WTC11 (cell line): Measurements from ENCODE around the gene KCNMA1. TPM values are rescaled to one million over a fixed set of nuclear protein-coding genes. Genes with fewer than 3 reads are reported as not detected.

Experiments used
- ATAC-seq: fragments of 200-7000 bp; cut with Tn5 transposase; 2 replicates; pipeline ENCODE4 v1.10.0; 2021; ENCODE audit warnings: mild to moderate bottlenecking, moderate library complexity
- CTCF ChIA-PET: fragments of 300-600 bp; sonication (Branson Sonifier 250); formaldehyde crosslinking; loops from one replicate; lab custom pipeline; 2021; ENCODE audit warnings: antibody characterized with exemption; lab: Charles Lee
- POLR2A ChIA-PET: fragments of 350-600 bp; sonication (Branson Sonifier 250); formaldehyde crosslinking; loops from one replicate; lab custom pipeline; 2021; ENCODE audit warnings: antibody characterized with exemption; lab: Charles Lee
- DNase-seq: peaks from one replicate; pipeline ENCODE4 v3.0.0; 2021; ENCODE audit warnings: low spot score
- H3K27ac Mint-ChIP-seq: 2 replicates; pipeline ENCODE4 v1.8.0; 2021; ENCODE audit warnings: mixed read lengths
- H3K27me3 Mint-ChIP-seq: 2 replicates; pipeline ENCODE4 v1.8.0; 2021; ENCODE audit warnings: low read depth, mild to moderate bottlenecking, moderate library complexity, mixed read lengths
- H3K36me3 Mint-ChIP-seq: 2 replicates; pipeline ENCODE4 v1.8.0; 2021; ENCODE audit warnings: mixed read lengths
- H3K4me1 Mint-ChIP-seq: 2 replicates; pipeline ENCODE4 v1.8.0; 2022; ENCODE audit warnings: mixed read lengths
- H3K4me3 Mint-ChIP-seq: 2 replicates; pipeline ENCODE4 v1.8.0; 2021; ENCODE audit warnings: mild to moderate bottlenecking, moderate library complexity, mixed read lengths
- H3K9me3 Mint-ChIP-seq: 2 replicates; pipeline ENCODE4 v1.8.0; 2021; ENCODE audit warnings: mixed read lengths
- CREB1 ChIP-seq: sonication (generic); formaldehyde crosslinking; IDR thresholded peaks from 2 replicates; pipeline ENCODE4 v1.8.0; 2023; ENCODE audit warnings: mild to moderate bottlenecking, missing genetic modification reagents
- ETV6 ChIP-seq: sonication (generic); formaldehyde crosslinking; IDR thresholded peaks from 2 replicates; pipeline ENCODE4 v1.8.1; 2022; ENCODE audit warnings: mild to moderate bottlenecking, missing genetic modification reagents
- FOXK1 ChIP-seq: sonication (generic); formaldehyde crosslinking; IDR thresholded peaks from 2 replicates; pipeline ENCODE4 v1.8.0; 2022; ENCODE audit warnings: mild to moderate bottlenecking, moderate library complexity, missing genetic modification reagents
- GABPB1 ChIP-seq: sonication (generic); formaldehyde crosslinking; IDR thresholded peaks from 2 replicates; pipeline ENCODE4 v1.8.1; 2023; ENCODE audit warnings: mild to moderate bottlenecking, missing genetic modification reagents
- GTF2I ChIP-seq: fragments of 250-450 bp; sonication (Bioruptor Pico); conservative IDR thresholded peaks from 2 replicates; pipeline ENCODE4 v1.4.0; 2021; ENCODE audit warnings: mild to moderate bottlenecking
- IRF2 ChIP-seq: sonication (generic); formaldehyde crosslinking; IDR thresholded peaks from 2 replicates; pipeline ENCODE4 v1.8.0; 2022; ENCODE audit warnings: low read depth, missing genetic modification reagents, borderline replicate concordance
- JAZF1 ChIP-seq: fragments of 250-450 bp; sonication (Bioruptor Pico); IDR thresholded peaks from 2 replicates; pipeline ENCODE4 v1.9.0; 2021; ENCODE audit warnings: moderate library complexity, mild to moderate bottlenecking, inconsistent platforms
- NFATC4 ChIP-seq: fragments of 250-450 bp; sonication (Bioruptor Pico); IDR thresholded peaks from 2 replicates; pipeline ENCODE4 v1.9.0; 2021; ENCODE audit warnings: mild to moderate bottlenecking
- SMAD3 ChIP-seq: sonication (generic); formaldehyde crosslinking; IDR thresholded peaks from 2 replicates; pipeline ENCODE4 v1.8.0; 2022; ENCODE audit warnings: missing genetic modification reagents, mild to moderate bottlenecking, borderline replicate concordance
- SP1 ChIP-seq: sonication (generic); formaldehyde crosslinking; conservative IDR thresholded peaks from 2 replicates; pipeline ENCODE4 v1.8.1; 2022; ENCODE audit warnings: missing genetic modification reagents
- ZNF671 ChIP-seq: fragments of 250-450 bp; sonication (Bioruptor Pico); IDR thresholded peaks from 2 replicates; pipeline ENCODE4 v1.8.0; 2021; ENCODE audit warnings: mild to moderate bottlenecking
- total RNA-seq: library from RNA; stranded (reverse); gene quantifications from 3 replicates; pipeline ENCODE4 v1.2.3, GENCODE V29; 2021
- TF ChIP-seq, protein P1 (sequence below): sonication (generic); formaldehyde crosslinking; IDR thresholded peaks from 2 replicates; pipeline ENCODE4 v1.8.1; 2022; ENCODE audit warnings: mild to moderate bottlenecking, moderate library complexity, missing genetic modification reagents
- TF ChIP-seq, protein P2 (sequence below): sonication (generic); formaldehyde crosslinking; IDR thresholded peaks from 2 replicates; pipeline ENCODE4 v1.8.1; 2022; ENCODE audit warnings: missing genetic modification reagents, borderline replicate concordance
- TF ChIP-seq, protein P3 (sequence below): fragments of 250-450 bp; sonication (Bioruptor Pico); IDR thresholded peaks from 2 replicates; pipeline ENCODE4 v1.8.0; 2021; ENCODE audit warnings: mild to moderate bottlenecking
- TF ChIP-seq, protein P4 (sequence below): sonication (generic); formaldehyde crosslinking; IDR thresholded peaks from 2 replicates; pipeline ENCODE4 v1.8.0; 2022; ENCODE audit warnings: mild to moderate bottlenecking, missing genetic modification reagents
- TF ChIP-seq, protein P5 (sequence below): fragments of 200-600 bp; IDR thresholded peaks from 2 replicates; pipeline ENCODE4 v1.8.0; 2022; ENCODE audit warnings: antibody characterized with exemption
- TF ChIP-seq, protein P6 (sequence below): sonication (generic); formaldehyde crosslinking; IDR thresholded peaks from 2 replicates; pipeline ENCODE4 v1.8.1; 2023; ENCODE audit warnings: mild to moderate bottlenecking, moderate library complexity, missing genetic modification reagents
- TF ChIP-seq, protein P7 (sequence below): sonication (generic); formaldehyde crosslinking; conservative IDR thresholded peaks from 2 replicates; pipeline ENCODE4 v1.8.1; 2022; ENCODE audit warnings: mild to moderate bottlenecking, missing genetic modification reagents
- TF ChIP-seq, protein P8 (sequence below): sonication (generic); formaldehyde crosslinking; IDR thresholded peaks from 2 replicates; pipeline ENCODE4 v1.8.1; 2023; ENCODE audit warnings: mild to moderate bottlenecking, missing genetic modification reagents, moderate library complexity
- TF ChIP-seq, protein P9 (sequence below): sonication (generic); formaldehyde crosslinking; IDR thresholded peaks from 2 replicates; pipeline ENCODE4 v1.8.1; 2023; ENCODE audit warnings: mild to moderate bottlenecking, missing genetic modification reagents, moderate library complexity
- TF ChIP-seq, protein P10 (sequence below): sonication (generic); formaldehyde crosslinking; IDR thresholded peaks from 2 replicates; pipeline ENCODE4 v1.8.0; 2022; ENCODE audit warnings: mild to moderate bottlenecking, missing genetic modification reagents

KCNMA1 gene
- total RNA-seq, 1 experiment from 2014 or later: 7.3 TPM

DNA sequence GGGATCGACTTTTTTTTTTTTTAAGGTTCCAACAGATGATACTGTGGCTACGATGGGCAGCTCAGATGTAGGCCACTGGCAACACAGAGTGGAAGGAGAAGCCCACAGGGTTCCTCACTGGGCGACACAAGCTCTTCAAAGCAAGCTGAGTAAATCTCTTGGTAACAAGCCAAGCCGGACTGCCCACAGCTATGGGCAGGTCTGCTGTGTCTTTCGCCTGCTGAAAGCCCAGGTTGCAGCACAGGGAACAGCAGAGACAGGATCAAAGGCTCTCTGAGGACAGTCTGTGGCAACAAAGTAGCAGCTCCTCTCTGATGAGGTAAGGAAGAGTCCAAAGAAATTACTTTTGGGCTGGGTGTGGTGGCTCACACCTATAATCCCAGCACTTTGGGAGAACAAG lies 83.6 kb downstream of the KCNMA1 start (continued):
- TF ChIP-seq ETV6 (CRISPR knock-in tag) (no peak), GABPB1 (CRISPR knock-in tag) (no peak), SMAD3 (no peak)
- TF ChIP-seq, protein P1, sequence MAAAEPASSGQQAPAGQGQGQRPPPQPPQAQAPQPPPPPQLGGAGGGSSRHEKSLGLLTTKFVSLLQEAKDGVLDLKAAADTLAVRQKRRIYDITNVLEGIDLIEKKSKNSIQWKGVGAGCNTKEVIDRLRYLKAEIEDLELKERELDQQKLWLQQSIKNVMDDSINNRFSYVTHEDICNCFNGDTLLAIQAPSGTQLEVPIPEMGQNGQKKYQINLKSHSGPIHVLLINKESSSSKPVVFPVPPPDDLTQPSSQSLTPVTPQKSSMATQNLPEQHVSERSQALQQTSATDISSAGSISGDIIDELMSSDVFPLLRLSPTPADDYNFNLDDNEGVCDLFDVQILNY (CRISPR knock-in tag): no peak
- TF ChIP-seq, protein P2, sequence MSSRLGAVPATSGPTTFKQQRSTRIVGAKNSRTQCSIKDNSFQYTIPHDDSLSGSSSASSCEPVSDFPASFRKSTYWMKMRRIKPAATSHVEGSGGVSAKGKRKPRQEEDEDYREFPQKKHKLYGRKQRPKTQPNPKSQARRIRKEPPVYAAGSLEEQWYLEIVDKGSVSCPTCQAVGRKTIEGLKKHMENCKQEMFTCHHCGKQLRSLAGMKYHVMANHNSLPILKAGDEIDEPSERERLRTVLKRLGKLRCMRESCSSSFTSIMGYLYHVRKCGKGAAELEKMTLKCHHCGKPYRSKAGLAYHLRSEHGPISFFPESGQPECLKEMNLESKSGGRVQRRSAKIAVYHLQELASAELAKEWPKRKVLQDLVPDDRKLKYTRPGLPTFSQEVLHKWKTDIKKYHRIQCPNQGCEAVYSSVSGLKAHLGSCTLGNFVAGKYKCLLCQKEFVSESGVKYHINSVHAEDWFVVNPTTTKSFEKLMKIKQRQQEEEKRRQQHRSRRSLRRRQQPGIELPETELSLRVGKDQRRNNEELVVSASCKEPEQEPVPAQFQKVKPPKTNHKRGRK (CRISPR knock-in tag): no peak
- TF ChIP-seq, protein P3, sequence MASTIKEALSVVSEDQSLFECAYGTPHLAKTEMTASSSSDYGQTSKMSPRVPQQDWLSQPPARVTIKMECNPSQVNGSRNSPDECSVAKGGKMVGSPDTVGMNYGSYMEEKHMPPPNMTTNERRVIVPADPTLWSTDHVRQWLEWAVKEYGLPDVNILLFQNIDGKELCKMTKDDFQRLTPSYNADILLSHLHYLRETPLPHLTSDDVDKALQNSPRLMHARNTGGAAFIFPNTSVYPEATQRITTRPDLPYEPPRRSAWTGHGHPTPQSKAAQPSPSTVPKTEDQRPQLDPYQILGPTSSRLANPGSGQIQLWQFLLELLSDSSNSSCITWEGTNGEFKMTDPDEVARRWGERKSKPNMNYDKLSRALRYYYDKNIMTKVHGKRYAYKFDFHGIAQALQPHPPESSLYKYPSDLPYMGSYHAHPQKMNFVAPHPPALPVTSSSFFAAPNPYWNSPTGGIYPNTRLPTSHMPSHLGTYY (CRISPR knock-in tag): no peak
- TF ChIP-seq, protein P4, sequence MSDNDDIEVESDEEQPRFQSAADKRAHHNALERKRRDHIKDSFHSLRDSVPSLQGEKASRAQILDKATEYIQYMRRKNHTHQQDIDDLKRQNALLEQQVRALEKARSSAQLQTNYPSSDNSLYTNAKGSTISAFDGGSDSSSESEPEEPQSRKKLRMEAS (CRISPR knock-in tag): no peak
- TF ChIP-seq, all 79 proteins: peak for 0

DNA sequence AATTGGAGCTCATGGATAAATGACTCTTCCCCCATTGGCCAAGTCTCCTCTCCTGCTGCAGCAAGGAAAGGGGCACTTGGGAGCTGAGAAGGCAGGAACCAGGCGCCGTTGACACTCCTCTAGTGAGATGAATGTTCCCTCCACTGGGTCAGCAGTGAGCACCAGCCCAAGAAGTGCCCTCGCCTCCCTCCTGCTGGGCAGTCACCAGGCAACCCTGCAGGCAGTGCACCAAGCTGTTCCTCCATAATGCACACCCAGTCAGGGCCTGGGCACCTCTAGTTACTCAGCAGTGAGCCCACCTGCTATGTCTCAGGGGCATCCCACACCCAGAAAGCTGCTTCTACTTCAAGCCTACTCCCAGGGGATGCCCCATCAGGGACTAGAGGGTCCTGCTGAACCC lies 84.3 kb downstream of the KCNMA1 start:
- no peaks in the 10 kb centered on the region for H3K9me3 Mint-ChIP-seq
- ChIA-PET POLR2A (interaction anchor here (1.0 kb wide), 1 partner anchor 9 kb away, joined by 3 read pairs; no protein-coding TSS in a partner anchor), CTCF (no interaction called here)
- DNase-seq (no peak), ATAC-seq (no peak)
- H3K27ac Mint-ChIP-seq: no peak overlapping the region
- H3K4me1 Mint-ChIP-seq: no peaks in the 10 kb centered on the region; the same call in 1 of the 2 replicates
- no peaks in the 10 kb centered on the region for H3K27me3 Mint-ChIP-seq
- H3K36me3 Mint-ChIP-seq: no peaks in the 10 kb centered on the region
- no peak overlapping the region for H3K4me3 Mint-ChIP-seq
- TF ChIP-seq, protein P5, sequence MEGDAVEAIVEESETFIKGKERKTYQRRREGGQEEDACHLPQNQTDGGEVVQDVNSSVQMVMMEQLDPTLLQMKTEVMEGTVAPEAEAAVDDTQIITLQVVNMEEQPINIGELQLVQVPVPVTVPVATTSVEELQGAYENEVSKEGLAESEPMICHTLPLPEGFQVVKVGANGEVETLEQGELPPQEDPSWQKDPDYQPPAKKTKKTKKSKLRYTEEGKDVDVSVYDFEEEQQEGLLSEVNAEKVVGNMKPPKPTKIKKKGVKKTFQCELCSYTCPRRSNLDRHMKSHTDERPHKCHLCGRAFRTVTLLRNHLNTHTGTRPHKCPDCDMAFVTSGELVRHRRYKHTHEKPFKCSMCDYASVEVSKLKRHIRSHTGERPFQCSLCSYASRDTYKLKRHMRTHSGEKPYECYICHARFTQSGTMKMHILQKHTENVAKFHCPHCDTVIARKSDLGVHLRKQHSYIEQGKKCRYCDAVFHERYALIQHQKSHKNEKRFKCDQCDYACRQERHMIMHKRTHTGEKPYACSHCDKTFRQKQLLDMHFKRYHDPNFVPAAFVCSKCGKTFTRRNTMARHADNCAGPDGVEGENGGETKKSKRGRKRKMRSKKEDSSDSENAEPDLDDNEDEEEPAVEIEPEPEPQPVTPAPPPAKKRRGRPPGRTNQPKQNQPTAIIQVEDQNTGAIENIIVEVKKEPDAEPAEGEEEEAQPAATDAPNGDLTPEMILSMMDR: no peak
- TF ChIP-seq IRF2 (CRISPR knock-in tag) (no peak), ZNF671 (CRISPR knock-in tag) (no peak), SP1 (no peak), FOXK1 (CRISPR knock-in tag) (no peak), NFATC4 (CRISPR knock-in tag) (no peak), JAZF1 (CRISPR knock-in tag) (no peak), GTF2I (no peak), CREB1 (CRISPR knock-in tag) (no peak)
- TF ChIP-seq, protein P1 (CRISPR knock-in tag): no peak
- TF ChIP-seq, protein P6, sequence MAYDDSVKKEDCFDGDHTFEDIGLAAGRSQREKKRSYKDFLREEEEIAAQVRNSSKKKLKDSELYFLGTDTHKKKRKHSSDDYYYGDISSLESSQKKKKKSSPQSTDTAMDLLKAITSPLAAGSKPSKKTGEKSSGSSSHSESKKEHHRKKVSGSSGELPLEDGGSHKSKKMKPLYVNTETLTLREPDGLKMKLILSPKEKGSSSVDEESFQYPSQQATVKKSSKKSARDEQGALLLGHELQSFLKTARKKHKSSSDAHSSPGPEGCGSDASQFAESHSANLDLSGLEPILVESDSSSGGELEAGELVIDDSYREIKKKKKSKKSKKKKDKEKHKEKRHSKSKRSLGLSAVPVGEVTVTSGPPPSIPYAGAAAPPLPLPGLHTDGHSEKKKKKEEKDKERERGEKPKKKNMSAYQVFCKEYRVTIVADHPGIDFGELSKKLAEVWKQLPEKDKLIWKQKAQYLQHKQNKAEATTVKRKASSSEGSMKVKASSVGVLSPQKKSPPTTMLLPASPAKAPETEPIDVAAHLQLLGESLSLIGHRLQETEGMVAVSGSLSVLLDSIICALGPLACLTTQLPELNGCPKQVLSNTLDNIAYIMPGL (CRISPR knock-in tag): no peak
- TF ChIP-seq, protein P7, sequence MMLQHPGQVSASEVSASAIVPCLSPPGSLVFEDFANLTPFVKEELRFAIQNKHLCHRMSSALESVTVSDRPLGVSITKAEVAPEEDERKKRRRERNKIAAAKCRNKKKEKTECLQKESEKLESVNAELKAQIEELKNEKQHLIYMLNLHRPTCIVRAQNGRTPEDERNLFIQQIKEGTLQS: no peak
- TF ChIP-seq, protein P8, sequence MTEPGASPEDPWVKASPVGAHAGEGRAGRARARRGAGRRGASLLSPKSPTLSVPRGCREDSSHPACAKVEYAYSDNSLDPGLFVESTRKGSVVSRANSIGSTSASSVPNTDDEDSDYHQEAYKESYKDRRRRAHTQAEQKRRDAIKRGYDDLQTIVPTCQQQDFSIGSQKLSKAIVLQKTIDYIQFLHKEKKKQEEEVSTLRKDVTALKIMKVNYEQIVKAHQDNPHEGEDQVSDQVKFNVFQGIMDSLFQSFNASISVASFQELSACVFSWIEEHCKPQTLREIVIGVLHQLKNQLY: no peak
- TF ChIP-seq, protein P9, sequence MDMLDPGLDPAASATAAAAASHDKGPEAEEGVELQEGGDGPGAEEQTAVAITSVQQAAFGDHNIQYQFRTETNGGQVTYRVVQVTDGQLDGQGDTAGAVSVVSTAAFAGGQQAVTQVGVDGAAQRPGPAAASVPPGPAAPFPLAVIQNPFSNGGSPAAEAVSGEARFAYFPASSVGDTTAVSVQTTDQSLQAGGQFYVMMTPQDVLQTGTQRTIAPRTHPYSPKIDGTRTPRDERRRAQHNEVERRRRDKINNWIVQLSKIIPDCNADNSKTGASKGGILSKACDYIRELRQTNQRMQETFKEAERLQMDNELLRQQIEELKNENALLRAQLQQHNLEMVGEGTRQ (CRISPR knock-in tag): no peak
- TF ChIP-seq, protein P10, sequence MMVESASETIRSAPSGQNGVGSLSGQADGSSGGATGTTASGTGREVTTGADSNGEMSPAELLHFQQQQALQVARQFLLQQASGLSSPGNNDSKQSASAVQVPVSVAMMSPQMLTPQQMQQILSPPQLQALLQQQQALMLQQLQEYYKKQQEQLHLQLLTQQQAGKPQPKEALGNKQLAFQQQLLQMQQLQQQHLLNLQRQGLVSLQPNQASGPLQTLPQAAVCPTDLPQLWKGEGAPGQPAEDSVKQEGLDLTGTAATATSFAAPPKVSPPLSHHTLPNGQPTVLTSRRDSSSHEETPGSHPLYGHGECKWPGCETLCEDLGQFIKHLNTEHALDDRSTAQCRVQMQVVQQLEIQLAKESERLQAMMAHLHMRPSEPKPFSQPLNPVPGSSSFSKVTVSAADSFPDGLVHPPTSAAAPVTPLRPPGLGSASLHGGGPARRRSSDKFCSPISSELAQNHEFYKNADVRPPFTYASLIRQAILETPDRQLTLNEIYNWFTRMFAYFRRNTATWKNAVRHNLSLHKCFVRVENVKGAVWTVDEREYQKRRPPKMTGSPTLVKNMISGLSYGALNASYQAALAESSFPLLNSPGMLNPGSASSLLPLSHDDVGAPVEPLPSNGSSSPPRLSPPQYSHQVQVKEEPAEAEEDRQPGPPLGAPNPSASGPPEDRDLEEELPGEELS (CRISPR knock-in tag): no peak
